T-helper 2 cell treated with Interferon-gamma antibody and Interleukin-4, amounts not matched to agents 100 ng/mL and 5 ng/mL, for 36 hours (primary cell): ENCODE data around the gene DDHD1. TPM values are rescaled to one million over a fixed set of nuclear protein-coding genes. Genes with fewer than 3 reads are reported as not detected.

Source experiments
- intact Hi-C: fragments of 100-400 bp; cut with micrococcal nuclease; formaldehyde crosslinking; loops from one replicate; pipeline ENCODE4 v1.15.1; 2023
- total RNA-seq: library from RNA; stranded (reverse); gene quantifications from 2 replicates; pipeline ENCODE4 v1.2.3, GENCODE V29; 2022

Gene DDHD1
- total RNA-seq, 1 donor from 2014 or later: 69.8 TPM

DNA sequence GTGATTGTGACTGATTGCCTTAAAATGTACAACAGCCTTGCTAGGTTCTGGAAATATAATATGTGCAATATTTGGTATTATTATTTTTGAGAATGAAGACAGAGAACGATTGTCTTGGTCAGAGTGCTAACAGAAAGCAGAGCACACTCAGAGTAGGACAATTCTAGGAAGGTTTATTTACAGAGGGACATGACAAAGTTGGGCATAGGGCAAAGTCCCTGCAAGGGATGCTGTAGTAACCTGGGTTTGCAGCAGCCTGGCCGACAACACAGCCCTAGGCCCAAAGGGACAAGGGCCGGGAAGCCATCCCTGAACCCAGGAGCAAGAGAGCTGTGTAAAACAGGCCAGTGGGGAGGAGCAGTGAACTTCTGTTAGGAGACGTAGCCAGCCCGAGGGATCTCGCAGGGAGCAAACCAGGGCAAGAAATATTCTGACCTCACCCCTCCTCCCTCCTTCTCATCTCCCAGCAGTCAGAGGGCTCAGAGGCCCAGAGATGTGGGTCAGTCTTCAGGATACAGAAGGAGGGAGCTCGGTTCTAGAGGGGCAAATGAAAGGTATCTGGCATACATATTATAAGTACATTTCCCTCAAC is 151.2 kb downstream of the DDHD1 start:
- intact Hi-C loops: no loop called here

DNA sequence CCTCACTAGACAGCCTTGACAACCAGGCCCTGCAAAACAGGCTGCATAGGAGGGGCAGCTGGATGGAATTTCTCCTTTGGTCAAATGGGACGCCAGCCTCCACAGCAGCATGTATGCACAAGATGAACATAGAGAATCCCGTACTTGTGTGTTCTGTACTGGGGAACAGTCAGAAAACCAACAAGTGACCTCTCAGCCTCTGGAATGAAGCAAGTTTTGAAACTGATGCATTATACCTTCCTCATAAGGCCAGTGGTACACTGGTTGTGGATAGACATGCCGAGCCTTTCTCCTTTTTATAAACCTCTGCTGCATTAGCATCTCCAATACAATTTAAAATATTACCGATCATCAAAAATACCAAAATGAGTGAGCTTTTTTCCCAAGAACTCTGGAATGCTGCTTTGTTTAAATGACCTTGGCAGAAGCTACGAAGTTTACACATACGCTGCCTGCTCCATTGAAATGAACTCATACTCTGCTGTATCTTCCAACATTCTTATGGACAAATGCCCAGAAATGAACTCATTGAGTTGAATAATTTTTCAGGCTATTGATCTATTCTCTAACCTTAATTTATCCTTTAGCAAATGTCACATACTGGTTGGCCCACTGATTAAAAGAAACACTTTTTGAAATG is 154.6 kb downstream of the DDHD1 start:
- intact Hi-C loops: no loop called here

DNA sequence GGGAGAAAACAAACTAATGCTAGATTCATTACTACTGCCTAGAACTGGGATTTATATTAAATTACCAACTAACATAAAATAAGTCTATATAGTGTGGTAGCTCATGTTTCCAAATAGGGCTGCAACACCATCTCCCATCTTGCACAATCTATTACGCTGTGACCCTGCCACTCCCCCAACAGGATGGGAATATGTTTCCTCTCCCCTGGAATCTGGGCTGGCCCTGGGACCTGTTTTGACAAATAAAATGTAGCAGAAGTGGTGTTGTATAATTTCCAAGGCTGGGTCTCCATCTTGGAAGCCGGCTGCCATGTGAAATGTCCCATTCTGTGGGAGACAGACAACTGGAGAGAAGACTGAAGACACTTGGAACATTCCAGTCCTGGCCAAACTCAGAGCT is 156.6 kb downstream of the DDHD1 start:
- intact Hi-C loops: no loop called here

DNA sequence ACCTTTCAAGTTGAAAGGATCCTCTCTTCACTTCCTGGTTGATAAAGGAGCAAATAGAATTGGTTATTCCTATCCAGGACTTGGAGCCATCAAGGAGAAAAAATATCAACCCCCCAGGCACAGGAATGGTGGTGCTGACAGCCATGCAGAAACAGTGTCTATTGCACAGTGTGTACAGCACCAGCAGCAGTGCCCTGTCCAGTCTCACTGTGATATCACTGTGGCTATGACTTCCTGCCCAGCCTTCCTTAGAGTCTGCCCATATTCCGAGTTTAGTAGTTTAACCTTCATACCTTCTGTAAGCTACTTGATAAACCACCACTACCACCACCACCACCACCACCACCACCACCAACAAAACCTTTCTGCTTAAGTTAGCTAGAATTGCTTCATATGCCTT is 157.1 kb downstream of the DDHD1 start:
- intact Hi-C loops: no loop called here

DNA sequence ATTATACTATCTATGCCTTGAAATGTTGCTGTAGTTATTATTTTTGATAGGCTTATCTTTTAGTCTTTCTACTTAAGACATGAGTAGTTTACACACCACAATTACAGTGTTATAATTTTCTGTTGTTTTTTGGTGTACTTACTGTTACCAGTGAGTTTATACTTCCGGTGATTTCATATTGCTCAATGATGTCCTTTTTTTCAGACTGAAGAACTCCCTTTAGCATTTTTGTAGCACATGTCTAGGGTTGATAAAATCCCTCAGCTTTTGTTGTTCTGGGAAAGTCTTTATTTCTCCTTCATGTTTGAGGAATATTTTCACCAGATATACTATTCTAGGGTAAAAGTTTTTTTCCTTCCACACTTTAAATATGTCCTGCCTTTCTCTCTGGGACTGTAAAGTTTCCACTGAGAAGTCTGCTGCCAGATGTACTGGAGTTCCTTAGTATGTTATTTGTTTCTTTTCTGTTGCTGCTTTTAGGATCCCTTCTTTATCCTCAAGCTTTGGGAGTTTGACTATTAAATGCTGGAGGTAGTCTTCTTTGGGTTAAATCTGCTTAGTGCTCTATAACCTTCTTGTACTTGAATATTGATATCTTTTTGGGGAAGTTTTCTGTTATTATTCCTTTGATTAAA is 160.8 kb downstream of the DDHD1 start:
- intact Hi-C loops: no loop called here

DNA sequence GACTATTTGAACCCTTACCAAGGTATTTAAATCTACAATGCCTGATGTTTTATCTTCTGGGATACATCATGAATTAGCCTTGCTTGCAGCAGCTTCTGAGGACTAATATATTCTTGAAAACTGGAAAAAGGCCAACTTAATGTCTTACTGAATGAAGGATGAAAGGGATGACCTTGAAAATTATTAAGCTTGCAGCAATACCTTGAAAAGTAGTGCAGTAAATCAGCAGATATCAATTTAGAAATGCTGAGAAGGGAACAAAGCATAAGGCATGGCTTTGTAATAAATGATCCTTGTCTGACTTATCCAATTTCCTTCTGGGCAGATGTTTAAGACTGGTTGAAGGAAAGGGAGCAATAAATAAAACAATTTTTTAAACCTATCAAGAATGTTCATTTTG is 165.0 kb downstream of the DDHD1 start:
- intact Hi-C loops: no loop called here

DNA sequence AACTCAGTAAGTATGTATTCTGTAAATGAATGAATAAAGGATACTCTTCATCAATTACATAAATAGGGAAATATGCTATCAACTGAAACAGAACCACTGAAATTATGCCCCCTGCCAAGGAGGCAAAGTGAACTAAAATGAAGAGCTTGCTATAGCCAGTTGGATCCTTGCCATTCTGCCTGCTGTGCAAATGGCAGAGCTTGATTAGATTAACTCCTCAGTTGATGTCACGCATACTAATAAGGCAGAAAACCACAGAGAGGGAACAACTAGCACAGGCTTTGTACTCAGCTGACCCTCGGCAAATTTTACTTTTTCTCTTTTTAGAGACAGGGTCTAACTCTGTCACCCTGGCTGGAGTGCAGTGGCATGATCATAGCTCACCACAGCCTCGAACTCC is 165.6 kb downstream of the DDHD1 start:
- intact Hi-C loops: no loop called here

DNA sequence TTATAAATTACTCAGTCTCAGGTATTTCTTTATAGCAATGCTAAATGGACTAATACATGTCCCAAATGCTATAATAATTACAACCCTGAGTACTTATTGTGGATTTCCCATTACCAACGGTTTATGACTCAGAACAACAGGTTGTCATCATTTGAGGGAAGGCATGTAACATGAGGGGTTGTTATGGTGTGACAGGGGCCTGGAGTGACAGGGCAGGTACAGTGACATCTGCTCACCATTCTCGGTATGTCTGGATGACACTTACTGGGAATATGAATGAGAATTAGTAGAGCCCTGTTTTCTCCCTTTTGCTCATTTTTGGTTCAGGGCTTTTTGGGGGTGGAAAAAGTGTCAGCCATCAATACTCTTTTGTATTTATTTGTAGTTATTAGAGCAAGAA is 166.1 kb downstream of the DDHD1 start:
- intact Hi-C loops: no loop called here

Other genes starting within 250 kb of the DDHD1 start
- gene FERMT2, start 202.3 kb downstream of the DDHD1 start, total RNA-seq: 0.59 and 1.3 TPM in 2 replicates